OCI-LY3 (cell line): Measurements from ENCODE around the gene TRIM29.

Experiments used
- CTCF ChIP-seq: fragments of 200-600, 300-600 bp; sonication (generic); IDR thresholded peaks from 2 replicates; pipeline ENCODE4 v1.5.1; 2014; ENCODE audit warnings: antibody characterized with exemption, low read length, low read depth
- EZH2phosphoT487 ChIP-seq: fragments of 200-600 bp; shearing (Covaris generic); IDR thresholded peaks from 2 replicates; pipeline ENCODE4 v1.6.1; 2018; ENCODE audit warnings: antibody characterized with exemption, mixed run types, low read depth

- TF ChIP-seq CTCF (no peak), EZH2phosphoT487 (no peak)
These were observed 46.2 kb downstream of the TRIM29 start for GRCh38 chr11:120091701-120092100.
